Caki2 (cell line): ENCODE results near the gene POLR1C. TPM values are rescaled to one million over a fixed set of nuclear protein-coding genes. Genes with fewer than 3 reads are reported as not detected.
A peak's percentile ranks its signal among the peaks of the same experiment; 100 is the strongest.
"Not testable (repeated sequence)": the region's sequence is repeated elsewhere in the genome, so short reads cannot be mapped to it uniquely, and the experiment has no call there.

Experiments used
- DNase-seq: peaks from one replicate; pipeline ENCODE4 v3.0.0-alpha.2; 2015; ENCODE audit warnings: low read depth
- in situ Hi-C: cut with HindIII; loops from 2 replicates; pipeline ENCODE4 v1.10.0; 2016; ENCODE audit warnings: low sequenced_read_pairs, low pct_unique_long_range_greater_than_20kb, mixed read lengths
- total RNA-seq: library from RNA; depleted of rRNA; stranded (reverse); fragments of >200 nt; shearing (Covaris generic); gene quantifications from 2 replicates; pipeline ENCODE4 v1.2.3, GENCODE V29; 2014; ENCODE audit warnings: low replicate concordance

The POLR1C gene
- total RNA-seq, 1 experiment from 2014 or later: 49.0 TPM

DNA sequence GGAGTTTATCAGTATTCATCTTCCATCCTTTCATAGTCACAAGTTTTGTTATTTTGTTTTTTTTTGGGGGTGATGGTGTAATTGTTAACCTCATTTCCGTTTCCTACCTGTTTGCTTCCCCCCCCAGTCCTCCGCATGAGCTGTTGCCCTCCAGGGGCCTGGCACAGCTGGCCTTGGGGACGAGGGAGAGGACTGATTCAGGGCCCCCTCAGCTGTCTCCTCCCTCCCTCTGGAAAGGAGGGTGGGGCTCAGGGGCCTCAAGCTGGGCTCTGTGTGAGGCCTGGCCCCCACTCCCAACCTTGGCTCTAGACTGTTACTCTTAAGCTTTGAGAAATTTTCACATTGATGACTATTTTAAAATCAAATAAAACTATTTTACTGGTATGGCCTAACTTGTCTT is 10.7 kb upstream of the POLR1C start:
- in situ Hi-C loops: no loop called here
- no peak for DNase-seq

DNA sequence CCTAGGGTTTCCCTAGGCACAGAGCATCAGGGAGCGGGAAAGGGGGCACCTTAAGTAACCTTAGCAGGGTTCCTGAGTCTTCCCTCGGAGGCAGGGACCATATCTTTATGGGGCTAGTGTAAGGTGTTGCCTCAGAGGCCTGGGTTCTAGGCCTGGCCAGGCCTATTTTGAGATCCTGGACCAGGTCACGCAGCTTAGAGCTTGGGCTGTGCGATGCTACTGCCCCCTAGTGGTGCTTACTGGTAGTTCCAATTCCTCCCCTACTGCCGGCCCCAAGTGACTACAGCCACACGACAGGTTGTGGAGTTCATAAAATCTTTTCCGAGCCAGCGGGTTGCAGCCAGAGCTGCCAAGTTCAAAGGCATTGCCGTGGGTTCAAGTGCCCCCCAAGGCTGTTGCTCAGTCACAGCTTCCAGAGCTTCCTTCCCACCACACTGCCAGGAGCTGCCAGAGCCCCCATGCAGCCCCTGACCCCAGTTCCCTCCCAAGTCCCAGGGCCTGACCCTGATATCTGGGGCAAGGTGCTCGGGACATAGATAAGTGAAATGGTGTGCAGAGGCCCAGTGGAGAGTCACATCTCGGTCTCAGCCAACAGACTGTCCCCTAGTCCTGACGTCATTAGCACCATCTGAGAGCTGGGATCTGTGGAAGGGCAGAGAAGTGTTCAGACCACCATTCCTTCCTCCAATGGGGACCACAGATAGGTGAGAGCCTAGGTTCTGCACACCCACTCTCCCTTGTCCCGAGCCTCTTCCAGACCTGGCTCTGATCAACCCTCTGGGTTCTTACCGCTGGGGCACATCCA is 10.0 kb upstream of the POLR1C start:
- in situ Hi-C loops: no loop called here
- DNase-seq: peak; percentile 67

DNA sequence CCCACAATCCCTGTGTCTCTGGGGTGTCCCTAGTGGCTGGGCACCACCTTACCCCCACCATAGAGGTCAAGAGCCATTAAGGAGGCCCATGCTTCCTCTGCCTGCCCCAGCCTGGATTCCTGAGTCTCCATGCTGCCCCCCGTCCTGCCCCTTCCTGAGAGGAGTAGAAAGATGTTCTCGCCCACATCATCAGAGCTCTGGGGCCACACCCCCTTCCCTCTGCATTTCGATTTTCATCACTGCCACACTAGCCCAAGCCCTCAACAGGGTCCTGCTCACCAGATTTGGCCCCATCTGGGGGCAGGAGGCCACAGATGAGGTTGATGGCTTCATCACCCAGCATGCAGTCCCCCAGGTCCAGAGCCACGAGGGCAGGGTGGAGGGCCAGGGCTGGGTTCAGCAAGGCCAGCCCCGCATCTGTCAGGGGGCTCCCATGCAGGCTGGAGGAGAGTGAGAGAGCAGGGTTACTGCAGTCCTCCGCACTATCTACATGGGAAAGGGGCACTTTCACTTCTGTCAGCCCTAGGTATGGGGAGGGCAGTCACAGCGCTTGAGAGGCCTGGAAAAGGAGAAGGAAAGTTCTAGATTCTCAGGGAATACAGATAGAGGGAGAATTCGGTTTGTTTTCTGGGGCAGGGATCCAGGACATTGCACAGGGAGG is 8.3 kb upstream of the POLR1C start:
- in situ Hi-C loops: no loop called here
- DNase-seq: no peak

DNA sequence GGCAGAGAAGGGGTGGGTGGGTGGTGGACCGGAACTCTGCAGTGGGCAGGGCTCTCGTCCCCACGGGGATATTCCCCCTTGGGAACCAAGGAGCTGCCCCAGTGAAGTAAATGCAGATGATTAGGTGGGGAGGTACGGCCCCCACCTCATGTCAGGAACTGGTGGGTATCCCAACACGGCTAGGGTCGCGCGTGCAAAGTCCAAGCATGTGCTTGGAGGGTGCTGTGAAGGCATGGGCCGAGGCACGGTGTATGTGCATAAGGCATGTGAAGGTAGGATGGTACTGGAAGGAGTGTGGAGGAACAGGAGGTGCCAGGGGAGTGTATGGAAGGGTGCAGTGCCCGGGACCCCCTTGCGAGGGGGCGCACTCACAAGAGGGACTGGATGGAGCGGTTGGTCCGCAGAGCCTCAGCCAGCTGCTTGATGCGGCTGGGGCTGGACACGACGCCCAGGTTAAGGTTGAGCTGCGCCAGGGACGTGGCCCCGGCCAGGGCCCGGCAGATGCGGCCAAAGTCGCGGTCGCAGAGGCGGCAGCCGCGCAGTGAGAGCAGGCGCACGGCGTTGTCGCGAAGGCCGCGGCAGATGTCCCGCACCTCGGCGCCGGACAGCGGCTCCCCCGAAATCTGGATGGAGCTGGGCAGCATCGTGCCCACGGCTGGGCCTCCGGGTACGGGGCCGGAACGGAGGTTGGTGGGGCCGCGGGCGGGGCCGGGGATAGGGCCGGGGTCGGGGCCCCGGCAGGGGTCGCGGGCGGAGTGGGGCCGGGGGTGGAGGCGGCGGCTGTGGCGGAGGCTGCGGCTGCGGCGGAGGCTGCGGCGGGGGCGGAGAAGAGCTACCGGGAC is 7.5 kb upstream of the POLR1C start:
- DNase-seq: no peak
- in situ Hi-C loops: no loop called here

DNA sequence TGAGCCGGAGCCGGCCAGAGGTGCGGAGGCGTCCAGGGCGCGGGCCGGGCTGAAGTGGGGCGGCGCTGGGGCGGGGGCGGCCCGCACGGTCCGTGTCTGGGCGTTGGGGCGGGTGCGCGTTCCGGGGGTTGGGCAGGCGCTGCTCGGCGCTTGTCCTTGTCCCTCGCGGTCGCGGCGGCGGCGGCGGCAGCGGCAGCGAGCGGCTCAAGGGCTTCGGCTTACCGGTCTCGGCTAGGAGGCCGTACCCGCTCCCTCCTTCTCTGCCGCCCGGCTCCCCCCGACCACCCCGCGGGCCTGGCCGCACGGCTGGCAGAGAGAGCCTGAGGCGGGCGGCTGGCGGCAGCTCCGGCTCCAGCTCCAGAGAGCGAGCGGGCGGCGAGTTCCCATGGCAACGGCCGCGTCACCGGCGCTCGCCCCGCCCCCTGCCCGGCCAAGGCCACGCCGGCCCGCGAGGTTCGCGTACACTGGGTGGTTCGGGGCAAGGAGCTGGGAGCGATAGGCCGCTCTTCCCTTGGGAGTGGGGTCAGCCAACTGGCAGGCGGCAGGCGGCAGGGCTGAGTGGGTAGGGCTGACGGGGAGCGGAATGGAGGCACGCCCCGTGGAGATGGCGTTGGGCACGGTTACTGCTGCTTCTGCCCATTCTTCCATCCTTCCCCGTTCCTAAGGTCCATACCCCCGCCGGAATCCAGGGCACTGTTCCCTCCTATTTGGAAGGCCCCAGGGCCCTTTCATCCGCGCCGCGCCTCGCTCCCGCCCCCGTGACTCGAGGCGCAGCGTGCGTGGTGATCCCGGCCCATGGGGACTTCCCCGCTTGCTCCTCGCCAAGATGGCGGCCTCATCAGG is 6.7 kb upstream of the POLR1C start, which contains the start of gene LRRC73:
Gene LRRC73, minus strand, starts transcription at position 363 of the 843 bp plus-strand sequence. CDS start 561 bp downstream, outside the sequence.
- DNase-seq: peak; percentile 86
- in situ Hi-C loops: no loop called here

DNA sequence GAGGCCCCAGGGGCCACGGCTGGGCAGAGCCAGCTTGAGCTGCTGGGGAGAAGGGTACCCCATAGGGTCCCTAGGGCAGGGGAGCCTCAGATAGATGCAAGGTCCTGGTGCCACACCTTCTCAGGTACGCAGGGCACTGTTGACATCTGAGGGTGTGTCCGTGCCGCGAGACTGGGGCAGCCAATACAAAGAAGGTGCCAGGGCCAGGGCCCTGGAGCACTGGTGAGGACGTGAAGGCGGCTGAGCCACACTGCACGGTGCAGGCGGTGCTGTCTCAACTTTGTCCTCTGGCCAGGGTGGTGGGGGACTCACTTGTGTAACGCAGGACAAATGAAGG is 6.1 kb upstream of the POLR1C start:
- in situ Hi-C loops: no loop called here
- DNase-seq: no peak

DNA sequence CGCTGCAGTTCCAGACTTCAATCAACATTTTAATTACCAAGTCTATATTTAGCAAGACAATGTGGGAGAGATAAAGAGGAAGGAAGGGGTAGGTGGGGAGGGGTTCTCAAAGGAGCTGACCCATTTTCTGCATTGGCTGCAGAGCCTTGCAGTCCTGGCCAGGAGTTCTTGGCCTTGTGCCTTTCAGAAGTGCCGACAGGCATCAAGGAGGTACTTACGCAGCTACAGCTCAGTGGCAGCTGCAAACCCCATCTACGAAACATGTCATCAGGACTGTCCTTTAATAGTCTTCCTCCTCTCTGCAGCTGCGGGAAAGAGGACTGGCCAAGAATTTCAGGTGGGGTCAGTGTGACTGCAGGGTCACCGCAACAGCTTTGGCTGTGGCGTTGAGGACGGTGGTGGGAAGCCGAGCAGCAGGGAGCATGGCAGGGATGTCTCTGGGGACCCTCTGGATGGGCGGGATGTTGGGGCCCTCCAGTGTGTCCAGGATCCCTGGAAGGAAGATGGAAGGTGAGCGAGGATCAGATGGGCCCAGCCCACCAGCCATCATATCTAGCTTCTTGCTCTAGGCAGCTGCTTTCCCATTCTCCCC is 5.0 kb upstream of the POLR1C start:
- no peak for DNase-seq
- in situ Hi-C loops: no loop called here

DNA sequence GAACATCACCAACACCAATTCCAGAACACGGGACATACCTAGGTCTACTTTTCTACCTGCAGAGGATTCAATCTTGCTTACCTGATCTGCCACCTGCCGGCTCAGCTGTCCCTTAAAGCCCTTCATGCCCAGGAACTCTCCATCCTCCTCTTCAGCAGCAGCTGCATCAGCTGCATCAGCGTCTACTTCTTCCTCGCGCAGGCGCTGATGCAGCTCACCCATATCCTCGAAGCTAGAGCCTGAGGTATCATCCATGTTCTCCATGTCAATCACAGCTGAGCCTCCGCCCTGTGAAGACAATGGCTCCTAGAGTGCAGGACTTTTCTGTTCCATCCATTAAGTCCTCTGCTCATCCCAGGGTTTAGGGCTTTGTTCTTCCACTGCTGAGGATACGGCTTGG is 1.1 kb upstream of the POLR1C start:
- in situ Hi-C loops: no loop called here
- no peak for DNase-seq

DNA sequence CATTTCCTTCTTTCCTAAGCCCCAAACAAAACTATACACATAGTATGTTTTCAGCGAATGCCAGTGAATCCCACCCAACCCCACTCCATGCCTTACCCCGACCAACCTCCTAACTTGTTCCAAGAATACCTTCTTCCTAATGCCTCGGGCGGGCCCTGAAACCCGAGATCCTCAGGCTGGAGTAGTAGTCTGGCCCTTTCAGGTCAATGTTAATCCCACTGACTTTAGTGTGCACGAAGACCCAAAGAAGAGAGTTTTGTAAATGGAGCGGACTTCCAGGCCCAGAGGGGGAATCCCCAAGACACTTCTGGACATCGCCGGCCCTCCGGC is 557 bp upstream of the POLR1C start:
- in situ Hi-C loops: no loop called here
- no peak for DNase-seq

DNA sequence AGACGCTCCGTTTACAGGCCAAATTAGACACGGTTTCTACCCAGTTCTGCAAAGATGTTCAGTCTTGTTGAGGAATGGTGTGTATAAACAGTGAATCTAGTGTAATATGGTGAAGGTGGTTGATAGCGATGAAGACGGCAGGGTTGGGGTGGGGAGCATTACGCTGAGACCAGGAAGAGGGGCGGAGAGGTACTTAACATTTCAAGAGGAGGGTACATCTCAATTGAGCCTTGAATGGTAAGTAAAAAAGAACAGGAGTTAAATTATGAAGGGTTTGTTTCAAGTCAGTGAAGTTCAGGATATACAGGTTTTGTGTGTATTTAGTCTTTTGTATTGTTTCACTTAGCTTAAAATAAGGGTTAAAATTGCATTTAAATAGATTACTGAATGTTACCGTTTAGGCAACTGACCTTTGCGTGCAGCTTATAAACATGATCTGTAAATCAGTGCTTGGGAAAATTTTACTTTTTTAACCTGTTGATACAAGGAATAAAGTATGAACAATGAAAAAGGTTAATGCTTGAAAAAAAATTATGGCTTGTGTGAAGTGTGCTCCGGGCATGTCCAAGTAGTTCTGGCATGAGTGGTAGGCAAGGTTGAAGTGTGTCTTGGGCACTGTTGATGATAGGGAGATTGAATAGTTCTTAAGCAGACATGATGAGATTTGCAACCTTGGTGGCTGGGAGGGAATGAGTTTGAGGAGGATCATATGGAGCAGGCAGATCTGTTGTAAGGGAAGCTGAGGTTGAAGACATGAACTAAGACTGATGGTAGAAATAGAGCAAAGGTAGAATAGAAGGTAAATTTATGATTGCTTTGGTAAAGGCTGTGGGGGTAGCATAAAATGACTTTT is 842 bp downstream of the POLR1C start:
- DNase-seq: no peak
- in situ Hi-C loops: no loop called here

DNA sequence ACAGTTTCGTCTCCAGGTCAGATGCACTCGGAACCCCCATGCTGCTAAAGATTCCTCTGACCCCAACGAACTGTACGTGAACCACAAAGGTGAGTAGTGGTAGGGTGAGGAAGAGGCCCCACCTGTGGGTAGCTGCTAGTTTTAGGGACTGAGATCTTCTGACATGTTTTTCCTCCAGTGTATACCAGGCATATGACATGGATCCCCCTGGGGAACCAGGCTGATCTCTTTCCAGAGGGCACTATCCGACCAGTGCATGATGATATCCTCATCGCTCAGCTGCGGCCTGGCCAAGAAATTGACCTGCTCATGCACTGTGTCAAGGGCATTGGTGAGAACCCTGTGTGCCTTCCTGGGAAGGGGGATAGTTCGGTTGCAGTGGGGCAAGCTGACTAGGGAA is 3.2 kb downstream of the POLR1C start:
- in situ Hi-C loops: no loop called here
- DNase-seq: no peak

DNA sequence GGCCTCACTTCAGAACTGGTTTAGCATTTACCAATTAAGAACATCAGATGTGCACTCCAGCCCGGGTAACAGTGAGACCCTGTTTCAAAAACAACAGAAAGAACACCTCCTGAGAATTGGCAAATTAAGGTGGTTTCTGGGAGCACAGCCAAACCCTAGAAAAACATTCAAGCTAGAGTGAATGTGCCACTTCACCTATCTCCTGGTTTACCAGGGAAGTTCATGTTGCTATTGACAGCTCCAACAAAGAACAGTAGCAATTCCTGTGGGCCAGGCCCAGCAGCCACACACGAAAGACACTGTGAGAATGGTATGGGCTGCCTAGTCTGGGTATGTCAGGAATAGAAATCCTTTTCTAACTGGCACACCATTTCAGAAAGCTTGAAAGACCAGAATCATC is 4.9 kb downstream of the POLR1C start:
- DNase-seq: no peak
- in situ Hi-C loops: no loop called here

DNA sequence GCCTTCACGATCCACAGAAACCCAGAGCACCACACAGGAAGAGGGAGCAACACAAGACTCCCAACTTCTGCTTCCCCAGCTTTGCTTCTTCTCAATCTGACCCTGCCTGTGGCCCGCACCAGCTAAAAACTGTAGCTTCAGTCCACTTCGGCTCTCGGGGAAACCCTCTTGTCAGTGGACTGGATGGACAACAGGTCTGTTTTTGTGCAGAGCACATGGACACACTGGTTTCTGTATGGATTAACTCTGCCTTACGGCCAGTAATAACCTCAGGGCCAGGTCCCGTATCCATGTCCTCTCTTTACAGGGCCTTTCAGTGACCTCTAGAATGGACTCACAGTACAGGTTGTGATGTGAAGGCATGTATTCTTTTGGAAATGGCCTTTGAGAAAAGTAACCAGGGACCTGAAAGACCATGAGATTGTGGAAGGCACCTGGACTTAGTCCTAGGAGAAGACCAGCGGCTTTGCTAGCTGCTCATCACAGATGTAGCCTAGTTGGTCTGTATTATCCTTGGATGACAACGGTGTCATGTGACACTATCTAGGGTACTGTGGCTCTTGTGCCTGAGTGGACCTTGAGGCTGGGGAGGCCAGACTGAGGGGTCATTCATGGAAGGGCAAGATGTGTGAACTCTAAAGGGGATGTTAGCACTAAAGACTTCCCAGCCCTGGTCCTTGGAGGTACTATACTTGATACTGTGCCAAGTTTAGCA is 5.8 kb downstream of the POLR1C start:
- DNase-seq: no peak
- in situ Hi-C loops: no loop called here

DNA sequence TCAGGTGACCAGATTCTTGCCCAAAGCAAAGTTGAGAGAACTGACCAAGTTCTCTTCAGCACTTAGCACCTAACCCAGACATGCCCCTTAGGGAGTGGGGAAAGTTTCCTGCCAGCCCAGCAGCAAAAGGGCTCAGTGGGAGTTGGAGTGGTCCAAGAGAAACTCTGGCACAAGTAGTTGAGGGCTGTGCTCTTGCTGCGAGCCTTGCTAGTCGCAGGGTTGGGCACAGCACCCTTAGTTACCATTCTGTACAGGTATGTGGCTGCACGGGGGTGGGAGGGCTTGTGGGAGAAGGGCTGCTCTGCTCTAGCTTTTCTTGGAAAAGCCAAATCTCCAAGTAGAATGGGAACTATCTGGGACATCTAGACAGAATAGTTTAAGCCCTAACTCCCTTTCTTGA is 6.4 kb downstream of the POLR1C start:
- no peak for DNase-seq
- in situ Hi-C loops: no loop called here

DNA sequence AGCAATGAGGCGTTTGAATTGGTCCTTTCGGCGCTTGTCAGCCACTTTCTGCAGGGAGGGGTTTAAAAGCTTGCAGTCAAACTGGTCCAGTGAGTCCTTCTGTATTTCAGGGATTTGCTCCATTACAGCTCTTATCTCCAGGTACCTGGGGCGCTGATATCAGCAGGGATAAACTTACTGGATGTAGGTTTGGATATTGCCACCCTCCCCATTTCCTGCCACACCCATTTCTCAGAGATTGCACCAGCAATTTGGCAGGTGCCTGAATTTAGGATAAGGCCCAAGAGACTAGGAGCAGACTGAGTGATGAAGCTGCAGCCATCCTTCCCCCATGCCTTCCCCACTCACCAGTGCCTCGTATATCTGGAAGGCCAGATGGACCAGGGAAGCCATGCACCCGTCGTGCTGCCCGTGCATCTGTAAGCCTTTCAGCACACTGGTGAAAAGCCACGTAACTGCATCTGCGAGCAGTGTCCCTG is 7.6 kb downstream of the POLR1C start:
- DNase-seq: no peak
- in situ Hi-C loops: no loop called here

DNA sequence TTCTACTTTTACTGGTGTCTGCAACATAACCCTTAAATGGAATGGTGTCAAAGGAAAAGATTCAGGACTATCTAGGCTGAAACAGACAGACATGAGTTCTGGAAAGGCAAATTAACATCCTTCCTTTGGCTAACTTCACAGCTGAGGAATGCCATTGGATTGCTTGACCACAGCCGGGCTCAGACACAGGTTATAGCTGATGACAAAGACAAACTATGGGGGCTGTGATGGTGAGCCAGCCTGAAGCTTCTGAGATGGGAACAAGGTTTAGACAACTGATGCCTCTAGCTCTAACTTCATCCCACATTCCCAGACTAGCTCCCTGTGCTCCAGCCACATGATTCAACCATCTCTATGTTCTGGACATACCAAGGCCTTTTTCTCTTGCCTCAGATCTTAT is 15.3 kb downstream of the POLR1C start:
- in situ Hi-C loops: no loop called here

DNA sequence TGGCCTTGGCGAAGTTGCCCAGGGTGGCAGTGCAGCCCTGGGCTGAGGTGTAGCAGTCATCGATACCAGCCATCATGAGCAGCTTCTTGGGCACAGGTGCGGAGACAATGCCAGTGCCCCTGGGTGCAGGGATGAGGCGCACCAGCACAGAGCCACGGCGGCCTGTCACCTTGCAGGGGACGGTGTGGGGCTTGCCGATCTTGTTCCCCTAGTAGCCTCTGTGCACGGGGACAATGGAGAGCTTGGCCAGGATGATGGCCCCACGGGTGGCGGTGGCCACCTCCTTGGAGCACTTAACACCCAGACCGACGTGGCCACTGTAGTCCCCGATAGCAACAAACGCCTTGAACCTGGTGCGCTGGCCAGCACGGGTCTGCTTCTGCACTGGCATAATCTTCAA is 22.1 kb downstream of the POLR1C start:
- DNase-seq, in situ Hi-C loops: not testable (repeated sequence)

More for the DNA sequence above, 15.3 kb downstream of the POLR1C start:
- no peak for DNase-seq
